A549 (cell line): Measurements from ENCODE around the gene CDK4. TPM values are rescaled to one million over a fixed set of nuclear protein-coding genes. Genes with fewer than 3 reads are reported as not detected.
A peak's percentile ranks its signal among the peaks of the same experiment; 100 is the strongest.

Experiments
- ATAC-seq, 2 experiments: fragments of 200-7000 bp in 1 of 2; fragments of >200 bp in 1 of 2; cut with Nextera tagmentation in 1 of 2; cut with Tn5 transposase in 1 of 2; 3 replicates each; pipeline versions ENCODE4 v1.8.0 to v1.9.1; 2018 to 2020; ENCODE audit warnings: mild to moderate bottlenecking in 1 of 2, moderate library complexity in 1 of 2
- CTCF ChIA-PET: fragments of 300-600 bp; sonication (Branson Sonifier 250); formaldehyde crosslinking; extraction: SDS; loops from one replicate; lab custom pipeline; 2021; ENCODE audit warnings: antibody characterized with exemption, inconsistent platforms; lab: Yijun Ruan, JAX
- POLR2A ChIA-PET: fragments of 350-600 bp; formaldehyde crosslinking; extraction: SDS; loops from one replicate; lab custom pipeline; 2021; ENCODE audit warnings: antibody characterized with exemption, inconsistent platforms; lab: Yijun Ruan, JAX
- DNase-seq, 2 experiments: peaks; one replicate each; pipeline versions ENCODE4 v3.0.0 to v3.0.0-alpha.2; 2011 to 2016; ENCODE audit warnings: low read depth in 1 of 2, low spot score in 1 of 2
- FAIRE-seq: peaks from 2 replicates; lab custom pipeline; 2011; peaks lifted over from hg19 to GRCh38; lab: Jason Lieb, UNC
- H3K27ac ChIP-seq, 2 experiments: fragments of >200 bp; sonication (Bioruptor Twin); formaldehyde crosslinking; 3 replicates each; pipeline ENCODE4 v1.5.1; 2016 to 2017
- H3K4me1 ChIP-seq: fragments of >200 bp; sonication (Bioruptor Twin); formaldehyde crosslinking; 3 replicates; pipeline ENCODE4 v1.6.1; 2016
- H3K4me2 ChIP-seq: fragments of >200 bp; sonication (Bioruptor Twin); formaldehyde crosslinking; 3 replicates; pipeline ENCODE4 v1.6.1; 2016
- H3K4me3 ChIP-seq: fragments of >200 bp; sonication (Bioruptor Twin); formaldehyde crosslinking; 3 replicates; pipeline ENCODE4 v1.5.1; 2016
- H3K9me3 ChIP-seq: fragments of >200 bp; sonication (Bioruptor Twin); formaldehyde crosslinking; 3 replicates; pipeline ENCODE4 v1.6.1; 2016
- CEBPB ChIP-seq, 2 experiments: fragments of >200 bp in 1 of 2; sonication (Bioruptor Twin) in 1 of 2; formaldehyde crosslinking in 1 of 2; IDR thresholded peaks; 2 replicates each; pipeline ENCODE4 v1.6.1; 2012 to 2016
- EHMT2 ChIP-seq: fragments of 200-600 bp; sonication (generic); IDR thresholded peaks from 2 replicates; pipeline ENCODE4 v1.6.1; 2016; ENCODE audit warnings: antibody characterized with exemption, low read depth, mild to moderate bottlenecking, moderate library complexity
- ESRRA ChIP-seq: fragments of 150-350 bp; IDR thresholded peaks from 2 replicates; pipeline ENCODE4 v1.6.1; 2014; ENCODE audit warnings: mild to moderate bottlenecking, low read length, borderline replicate concordance
- FOSB ChIP-seq: fragments of 250-450 bp; sonication (Bioruptor Pico); IDR thresholded peaks from 2 replicates; pipeline ENCODE4 v1.5.0; 2020; ENCODE audit warnings: mild to moderate bottlenecking, moderate library complexity
- GATA3 ChIP-seq: IDR thresholded peaks from 2 replicates; pipeline ENCODE4 v1.6.1; 2012; ENCODE audit warnings: borderline replicate concordance
- HDAC2 ChIP-seq: fragments of 200-600 bp; sonication (generic); IDR thresholded peaks from 2 replicates; pipeline ENCODE4 v1.6.1; 2016
- HEYL ChIP-seq: fragments of 250-450 bp; sonication (Bioruptor Pico); IDR thresholded peaks from 2 replicates; pipeline ENCODE4 v1.8.0; 2021; ENCODE audit warnings: mild to moderate bottlenecking, moderate library complexity
- HOXA7 ChIP-seq: fragments of 250-450 bp; sonication (Bioruptor Pico); IDR thresholded peaks from 2 replicates; pipeline ENCODE4 v1.5.0; 2020; ENCODE audit warnings: mild to moderate bottlenecking, moderate library complexity
- HOXB13 ChIP-seq: fragments of 250-450 bp; sonication (Bioruptor Pico); IDR thresholded peaks from 2 replicates; pipeline ENCODE4 v1.5.0; 2020; ENCODE audit warnings: low read depth, mild to moderate bottlenecking, moderate library complexity
- KDM1A ChIP-seq: fragments of 200-600 bp; sonication (generic); IDR thresholded peaks from 2 replicates; pipeline ENCODE4 v1.6.1; 2016; ENCODE audit warnings: low read depth, mild to moderate bottlenecking
- MAFK ChIP-seq: fragments of 450-650 bp; IDR thresholded peaks from 2 replicates; pipeline ENCODE4 v1.6.1; 2014; ENCODE audit not compliant: partially characterized antibody
- NPAS2 ChIP-seq: fragments of 250-450 bp; sonication (Bioruptor Pico); IDR thresholded peaks from 2 replicates; pipeline ENCODE4 v1.8.0; 2022; ENCODE audit warnings: mild to moderate bottlenecking, moderate library complexity, borderline replicate concordance
- PHF8 ChIP-seq: fragments of 200-600 bp; sonication (generic); IDR thresholded peaks from 2 replicates; pipeline ENCODE4 v1.6.1; 2016; ENCODE audit warnings: low read depth, mild to moderate bottlenecking, antibody characterized with exemption, moderate library complexity, borderline replicate concordance
- RARB ChIP-seq: fragments of 250-450 bp; sonication (Bioruptor Pico); IDR thresholded peaks from 2 replicates; pipeline ENCODE4 v1.8.0; 2021; ENCODE audit warnings: mild to moderate bottlenecking, moderate library complexity
- RFX5 ChIP-seq: fragments of 450-650 bp; IDR thresholded peaks from 2 replicates; pipeline ENCODE4 v1.7.1; 2014; ENCODE audit warnings: antibody characterized with exemption, mild to moderate bottlenecking, moderate library complexity
- RNF2 ChIP-seq: fragments of 200-600 bp; sonication (generic); IDR thresholded peaks from 2 replicates; pipeline ENCODE4 v1.6.1; 2016; ENCODE audit warnings: low read depth, mild to moderate bottlenecking, antibody characterized with exemption, moderate library complexity, borderline replicate concordance
- SREBF2 ChIP-seq: fragments of 450-650 bp; IDR thresholded peaks from 2 replicates; pipeline ENCODE4 v1.6.1; 2014; ENCODE audit warnings: mild to moderate bottlenecking, moderate library complexity
- ZNF302 ChIP-seq: fragments of 250-450 bp; sonication (Bioruptor Pico); IDR thresholded peaks from 2 replicates; pipeline ENCODE4 v1.9.0; 2021; ENCODE audit warnings: inconsistent platforms, mild to moderate bottlenecking, moderate library complexity
- ZSCAN20 ChIP-seq: fragments of 250-450 bp; sonication (Bioruptor Pico); IDR thresholded peaks from 2 replicates; pipeline ENCODE4 v1.8.0; 2022; ENCODE audit warnings: mild to moderate bottlenecking, moderate library complexity
- WGBS: methylation state at CpG from one replicate; pipeline ENCODE4 v1.1.6; 2017; ENCODE audit errors: missing lambda C conversion rate; 5-methylcytosine and 5-hydroxymethylcytosine counted together
- polyA plus RNA-seq, 4 experiments: library from polyadenylated mRNA; depleted of rRNA in 3 of 4; stranded (reverse); fragments of >200 nt; fragmentation: RNase III in 1 of 4; extraction: RNeasy Plus Mini Kit Qiagen cat#74134 plus additional on column Dnase treatment in 1 of 4; gene quantifications; 2 replicates in 3 of 4; 3 replicates in 1 of 4; pipeline ENCODE4 v1.2.3, GENCODE V29; 2011 to 2017
- TF ChIP-seq, protein P1 (sequence below): fragments of 200-600 bp; sonication (generic); IDR thresholded peaks from 2 replicates; pipeline ENCODE4 v1.6.1; 2016; ENCODE audit warnings: antibody characterized with exemption, mild to moderate bottlenecking, moderate library complexity
- TF ChIP-seq, protein P2 (sequence below): fragments of >200 bp; sonication (Bioruptor Twin); formaldehyde crosslinking; IDR thresholded peaks from 3 replicates; pipeline ENCODE4 v1.6.1; 2016
- TF ChIP-seq, protein P3 (sequence below): IDR thresholded peaks from 2 replicates; pipeline ENCODE4 v1.6.1; 2012; ENCODE audit warnings: low read depth, borderline replicate concordance
- TF ChIP-seq, protein P4 (sequence below): fragments of 250-450 bp; sonication (Bioruptor Pico); IDR thresholded peaks from 2 replicates; pipeline ENCODE4 v1.5.0; 2021; ENCODE audit warnings: mild to moderate bottlenecking, moderate library complexity, borderline replicate concordance

The CDK4 gene
- polyA plus RNA-seq, 2 of the 4 experiments (the other 2 are of a cell fraction) = 226 to 255 TPM

DNA sequence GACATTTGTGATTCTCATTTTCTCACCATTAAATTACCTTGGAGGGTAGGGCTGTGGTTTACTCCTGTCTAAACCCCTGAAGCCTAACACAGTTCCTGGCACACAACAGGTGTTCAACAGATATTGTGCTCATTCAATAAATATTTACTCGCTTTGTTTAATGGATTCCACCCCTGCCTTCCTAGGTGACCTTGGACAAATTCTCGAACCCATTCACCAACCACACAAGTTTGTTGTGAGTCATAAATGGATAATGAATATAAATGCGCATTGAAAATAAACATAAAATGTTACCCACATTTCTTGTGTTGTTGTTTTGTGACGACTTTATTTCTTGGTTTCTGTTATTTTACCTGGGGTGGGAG is 30.1 kb upstream of the CDK4 start:
- peaks cover 8% of the 10 kb centered on the region for H3K4me1 ChIP-seq
- no peak for TF ChIP-seq RARB
- TF ChIP-seq, protein P1, sequence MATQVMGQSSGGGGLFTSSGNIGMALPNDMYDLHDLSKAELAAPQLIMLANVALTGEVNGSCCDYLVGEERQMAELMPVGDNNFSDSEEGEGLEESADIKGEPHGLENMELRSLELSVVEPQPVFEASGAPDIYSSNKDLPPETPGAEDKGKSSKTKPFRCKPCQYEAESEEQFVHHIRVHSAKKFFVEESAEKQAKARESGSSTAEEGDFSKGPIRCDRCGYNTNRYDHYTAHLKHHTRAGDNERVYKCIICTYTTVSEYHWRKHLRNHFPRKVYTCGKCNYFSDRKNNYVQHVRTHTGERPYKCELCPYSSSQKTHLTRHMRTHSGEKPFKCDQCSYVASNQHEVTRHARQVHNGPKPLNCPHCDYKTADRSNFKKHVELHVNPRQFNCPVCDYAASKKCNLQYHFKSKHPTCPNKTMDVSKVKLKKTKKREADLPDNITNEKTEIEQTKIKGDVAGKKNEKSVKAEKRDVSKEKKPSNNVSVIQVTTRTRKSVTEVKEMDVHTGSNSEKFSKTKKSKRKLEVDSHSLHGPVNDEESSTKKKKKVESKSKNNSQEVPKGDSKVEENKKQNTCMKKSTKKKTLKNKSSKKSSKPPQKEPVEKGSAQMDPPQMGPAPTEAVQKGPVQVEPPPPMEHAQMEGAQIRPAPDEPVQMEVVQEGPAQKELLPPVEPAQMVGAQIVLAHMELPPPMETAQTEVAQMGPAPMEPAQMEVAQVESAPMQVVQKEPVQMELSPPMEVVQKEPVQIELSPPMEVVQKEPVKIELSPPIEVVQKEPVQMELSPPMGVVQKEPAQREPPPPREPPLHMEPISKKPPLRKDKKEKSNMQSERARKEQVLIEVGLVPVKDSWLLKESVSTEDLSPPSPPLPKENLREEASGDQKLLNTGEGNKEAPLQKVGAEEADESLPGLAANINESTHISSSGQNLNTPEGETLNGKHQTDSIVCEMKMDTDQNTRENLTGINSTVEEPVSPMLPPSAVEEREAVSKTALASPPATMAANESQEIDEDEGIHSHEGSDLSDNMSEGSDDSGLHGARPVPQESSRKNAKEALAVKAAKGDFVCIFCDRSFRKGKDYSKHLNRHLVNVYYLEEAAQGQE = no peak
- no peak for TF ChIP-seq HOXA7 (CRISPR knock-in tag)
- no peak for TF ChIP-seq HDAC2
- TF ChIP-seq, protein P2, sequence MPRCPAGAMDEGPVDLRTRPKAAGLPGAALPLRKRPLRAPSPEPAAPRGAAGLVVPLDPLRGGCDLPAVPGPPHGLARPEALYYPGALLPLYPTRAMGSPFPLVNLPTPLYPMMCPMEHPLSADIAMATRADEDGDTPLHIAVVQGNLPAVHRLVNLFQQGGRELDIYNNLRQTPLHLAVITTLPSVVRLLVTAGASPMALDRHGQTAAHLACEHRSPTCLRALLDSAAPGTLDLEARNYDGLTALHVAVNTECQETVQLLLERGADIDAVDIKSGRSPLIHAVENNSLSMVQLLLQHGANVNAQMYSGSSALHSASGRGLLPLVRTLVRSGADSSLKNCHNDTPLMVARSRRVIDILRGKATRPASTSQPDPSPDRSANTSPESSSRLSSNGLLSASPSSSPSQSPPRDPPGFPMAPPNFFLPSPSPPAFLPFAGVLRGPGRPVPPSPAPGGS = no peak
- TF ChIP-seq, protein P3, sequence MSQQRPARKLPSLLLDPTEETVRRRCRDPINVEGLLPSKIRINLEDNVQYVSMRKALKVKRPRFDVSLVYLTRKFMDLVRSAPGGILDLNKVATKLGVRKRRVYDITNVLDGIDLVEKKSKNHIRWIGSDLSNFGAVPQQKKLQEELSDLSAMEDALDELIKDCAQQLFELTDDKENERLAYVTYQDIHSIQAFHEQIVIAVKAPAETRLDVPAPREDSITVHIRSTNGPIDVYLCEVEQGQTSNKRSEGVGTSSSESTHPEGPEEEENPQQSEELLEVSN = no peak
- no peak for TF ChIP-seq ZNF302
- no peak for TF ChIP-seq CEBPB (IDR thresholded peaks at IDR 0.05)
- TF ChIP-seq, protein P4, sequence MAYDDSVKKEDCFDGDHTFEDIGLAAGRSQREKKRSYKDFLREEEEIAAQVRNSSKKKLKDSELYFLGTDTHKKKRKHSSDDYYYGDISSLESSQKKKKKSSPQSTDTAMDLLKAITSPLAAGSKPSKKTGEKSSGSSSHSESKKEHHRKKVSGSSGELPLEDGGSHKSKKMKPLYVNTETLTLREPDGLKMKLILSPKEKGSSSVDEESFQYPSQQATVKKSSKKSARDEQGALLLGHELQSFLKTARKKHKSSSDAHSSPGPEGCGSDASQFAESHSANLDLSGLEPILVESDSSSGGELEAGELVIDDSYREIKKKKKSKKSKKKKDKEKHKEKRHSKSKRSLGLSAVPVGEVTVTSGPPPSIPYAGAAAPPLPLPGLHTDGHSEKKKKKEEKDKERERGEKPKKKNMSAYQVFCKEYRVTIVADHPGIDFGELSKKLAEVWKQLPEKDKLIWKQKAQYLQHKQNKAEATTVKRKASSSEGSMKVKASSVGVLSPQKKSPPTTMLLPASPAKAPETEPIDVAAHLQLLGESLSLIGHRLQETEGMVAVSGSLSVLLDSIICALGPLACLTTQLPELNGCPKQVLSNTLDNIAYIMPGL (CRISPR knock-in tag) = no peak
- TF ChIP-seq, all 56 proteins: peak for 0
- CTCF ChIA-PET = interaction anchor here (0.9 to 8.1 kb wide), 17 partner anchors 10 to 113 kb away, joined by 3 to 60 read pairs (median 6); partner anchors contain the start of genes CYP27B1, EEF1AKMT3 and METTL1
- no peak for FAIRE-seq
- no peaks in the 10 kb centered on the region for H3K9me3 ChIP-seq
- H3K4me3 ChIP-seq = no peak overlapping the region; the same call in 2 of the 3 replicates
- DNase-seq = no peak
- H3K27ac ChIP-seq = no peak overlapping the region
- H3K4me2 ChIP-seq = peak overlapping the region; percentile 16; the same call in 1 of the 3 replicates
- WGBS = 26% methylated on average over 4 of the region's 4 CpGs
- ATAC-seq = peak in 1 of 2 experiments; percentile 4; a peak in 2 of 6 replicates
- POLR2A ChIA-PET = interaction anchor here (1.0 to 1.3 kb wide), 4 partner anchors 10 to 62 kb away, joined by 4 to 5 read pairs (median 4); partner anchors contain the start of genes EEF1AKMT3 and METTL1

DNA sequence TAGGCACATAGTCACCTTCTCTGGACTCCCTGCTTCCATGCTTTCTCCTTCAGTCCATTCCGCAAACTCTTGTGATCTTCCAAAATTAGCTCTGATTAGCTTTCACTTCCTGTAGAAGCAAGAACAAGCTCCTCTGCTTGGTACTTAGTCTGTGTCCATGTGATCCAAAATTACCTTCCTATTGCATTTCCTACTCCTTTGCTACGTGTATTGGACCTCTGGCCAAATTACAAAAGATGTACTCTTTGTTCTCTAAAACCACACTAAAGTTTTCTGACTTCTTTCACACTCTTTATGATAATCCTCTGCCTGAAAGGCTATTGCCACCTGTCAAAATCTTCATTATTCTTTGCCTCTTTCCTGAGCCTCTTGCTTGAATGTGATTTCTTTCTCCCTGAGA is 29.7 kb upstream of the CDK4 start:
- Histone ChIP-seq H3K4me3 (no peak overlapping the region), H3K9me3 (no peaks in the 10 kb centered on the region), H3K4me1 (peaks cover 8% of the 10 kb centered on the region), H3K4me2 (no peak overlapping the region), H3K27ac (no peak overlapping the region)
- ChIA-PET POLR2A (interaction anchor here (1.2 kb wide), 1 partner anchor 9 kb away, joined by 5 read pairs; the partner anchor contains the start of genes EEF1AKMT3 and METTL1), CTCF (interaction anchor here (0.9 to 4.1 kb wide), 9 partner anchors 10 to 115 kb away, joined by 3 to 33 read pairs (median 4); partner anchors contain the start of genes CYP27B1, EEF1AKMT3 and METTL1)
- WGBS = 54% methylated on average over 2 of the region's 2 CpGs
- no peak for DNase-seq
- no peak for FAIRE-seq
- no peak; a peak in 1 of 6 replicates for ATAC-seq
- TF ChIP-seq NPAS2 (CRISPR knock-in tag) (no peak), SREBF2 (no peak), RFX5 (no peak), ZNF302 (no peak), FOSB (no peak), KDM1A (no peak), MAFK (no peak), GATA3 (no peak), EHMT2 (no peak), ESRRA (no peak), PHF8 (no peak), HEYL (CRISPR knock-in tag) (no peak), RNF2 (no peak), HOXB13 (no peak), ZSCAN20 (CRISPR knock-in tag) (no peak), RARB (no peak)
- TF ChIP-seq, protein P2 = no peak
- TF ChIP-seq, protein P1 = no peak
